Natural killer cell (primary cell): ENCODE data around the gene MPND. TPM values are rescaled to one million over a fixed set of nuclear protein-coding genes. Genes with fewer than 3 reads are reported as not detected.

Experiments used
- ATAC-seq, 3 donors: fragments of 150-1000 bp in 2 of 3; fragments of 200-7000 bp in 1 of 3; cut with Tn5 transposase; 1 replicate in 1 of 3; 2 replicates in 2 of 3; pipeline ENCODE4 v1.10.0; 2021; ENCODE audit warnings: mild to moderate bottlenecking in 2 of 3, moderate library complexity in 2 of 3
- DNase-seq, 2 donors: peaks; one replicate each; pipeline versions ENCODE4 v3.0.0 to v3.0.0-alpha.2; 2013 to 2021; ENCODE audit warnings: mixed read lengths in 1 of 2
- H3K27ac ChIP-seq: one replicate; pipeline ENCODE4 v1.5.1; 2013; ENCODE audit warnings: mild to moderate bottlenecking, low read length
- H3K27me3 ChIP-seq: one replicate; pipeline ENCODE4 v1.6.1; 2013; ENCODE audit warnings: low read length; ENCODE audit not compliant: control insufficient read depth, insufficient read depth
- H3K36me3 ChIP-seq: one replicate; pipeline ENCODE4 v1.6.1; 2013; ENCODE audit warnings: low read length; ENCODE audit not compliant: control insufficient read depth, insufficient read depth
- H3K4me1 ChIP-seq: one replicate; pipeline ENCODE4 v1.6.1; 2013; ENCODE audit warnings: low read length; ENCODE audit not compliant: control insufficient read depth, insufficient read depth
- H3K4me3 ChIP-seq: one replicate; pipeline ENCODE4 v1.5.1; 2013; ENCODE audit warnings: low read length
- H3K9me3 ChIP-seq: one replicate; pipeline ENCODE4 v1.6.1; 2013; ENCODE audit warnings: low read length; ENCODE audit not compliant: control insufficient read depth, insufficient read depth
- H3K27ac Mint-ChIP-seq, 2 donors: one replicate each; pipeline ENCODE4 v1.8.0; 2022; ENCODE audit warnings: mild to moderate bottlenecking in 2 of 2, mixed read lengths in 2 of 2, moderate library complexity in 1 of 2
- H3K27me3 Mint-ChIP-seq, 2 donors: one replicate each; pipeline ENCODE4 v1.8.0; 2022; ENCODE audit warnings: low read depth in 2 of 2, mixed read lengths in 2 of 2
- H3K36me3 Mint-ChIP-seq: one replicate; pipeline ENCODE4 v1.8.0; 2022; ENCODE audit warnings: mixed read lengths
- H3K4me1 Mint-ChIP-seq, 2 donors: one replicate each; pipeline ENCODE4 v1.8.0; 2022; ENCODE audit warnings: mixed read lengths in 2 of 2
- H3K4me3 Mint-ChIP-seq: one replicate; pipeline ENCODE4 v1.8.0; 2022; ENCODE audit warnings: mild to moderate bottlenecking, moderate library complexity, mixed read lengths
- H3K9me3 Mint-ChIP-seq, 2 donors: one replicate each; pipeline ENCODE4 v1.8.0; 2022; ENCODE audit warnings: mixed read lengths in 2 of 2
- WGBS: methylation state at CpG from one replicate; pipeline ENCODE4 v1.1.7; 2013; ENCODE audit warnings: missing lambda C conversion rate; ENCODE audit not compliant: insufficient coverage; 5-methylcytosine and 5-hydroxymethylcytosine counted together
- intact Hi-C: fragments of 100-400 bp; cut with micrococcal nuclease; formaldehyde crosslinking; loops from one replicate; pipeline ENCODE4 v1.14.2; 2022
- total RNA-seq, 4 donors: library from RNA; stranded (reverse); fragments of 120-200 nt in 1 of 4; gene quantifications; one replicate each; pipeline versions ENCODE4 v1.2.3 to v1.2.4, GENCODE V29; 2013 to 2022
- TF ChIP-seq, protein P1 (sequence below): fragments of 200-600 bp; IDR thresholded peaks from one replicate; pipeline ENCODE4 v1.8.0; 2022; ENCODE audit warnings: antibody characterized with exemption

The MPND gene, protein sequence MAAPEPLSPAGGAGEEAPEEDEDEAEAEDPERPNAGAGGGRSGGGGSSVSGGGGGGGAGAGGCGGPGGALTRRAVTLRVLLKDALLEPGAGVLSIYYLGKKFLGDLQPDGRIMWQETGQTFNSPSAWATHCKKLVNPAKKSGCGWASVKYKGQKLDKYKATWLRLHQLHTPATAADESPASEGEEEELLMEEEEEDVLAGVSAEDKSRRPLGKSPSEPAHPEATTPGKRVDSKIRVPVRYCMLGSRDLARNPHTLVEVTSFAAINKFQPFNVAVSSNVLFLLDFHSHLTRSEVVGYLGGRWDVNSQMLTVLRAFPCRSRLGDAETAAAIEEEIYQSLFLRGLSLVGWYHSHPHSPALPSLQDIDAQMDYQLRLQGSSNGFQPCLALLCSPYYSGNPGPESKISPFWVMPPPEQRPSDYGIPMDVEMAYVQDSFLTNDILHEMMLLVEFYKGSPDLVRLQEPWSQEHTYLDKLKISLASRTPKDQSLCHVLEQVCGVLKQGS
- total RNA-seq, result 10 to 100 TPM; 30.4 to 38.4 (median 31.1) TPM
- total RNA-seq (2013), result 14.9 TPM

GRCh38 chr19:4343370-4344307 lies at the start of gene MPND:
Gene MPND (plus strand): TSS chr19:4343562. CDS start chr19:4343594, 32 bp downstream.
- peak within 1 kb of the TSS; percentile 89 for H3K27ac ChIP-seq
- no peaks in the 10 kb centered on the region for H3K27me3 ChIP-seq
- peaks cover 17 to 56% of the 10 kb centered on the region in 2 donors for H3K4me1 Mint-ChIP-seq
- H3K9me3 ChIP-seq, result no peaks in the 10 kb centered on the region
- no peaks in the 10 kb centered on the region for H3K36me3 ChIP-seq
- peaks cover 50% of the 10 kb centered on the region for H3K4me1 ChIP-seq
- H3K4me3 ChIP-seq, result peak within 1 kb of the TSS; percentile 90
- H3K27ac Mint-ChIP-seq, result peak within 1 kb of the TSS; percentile 79 to 92
- H3K27me3 Mint-ChIP-seq, result no peaks in the 10 kb centered on the region
- peak; percentile 69 to 85 (median 71) for ATAC-seq
- peak; percentile 94 for DNase-seq
- TF ChIP-seq, protein P1, sequence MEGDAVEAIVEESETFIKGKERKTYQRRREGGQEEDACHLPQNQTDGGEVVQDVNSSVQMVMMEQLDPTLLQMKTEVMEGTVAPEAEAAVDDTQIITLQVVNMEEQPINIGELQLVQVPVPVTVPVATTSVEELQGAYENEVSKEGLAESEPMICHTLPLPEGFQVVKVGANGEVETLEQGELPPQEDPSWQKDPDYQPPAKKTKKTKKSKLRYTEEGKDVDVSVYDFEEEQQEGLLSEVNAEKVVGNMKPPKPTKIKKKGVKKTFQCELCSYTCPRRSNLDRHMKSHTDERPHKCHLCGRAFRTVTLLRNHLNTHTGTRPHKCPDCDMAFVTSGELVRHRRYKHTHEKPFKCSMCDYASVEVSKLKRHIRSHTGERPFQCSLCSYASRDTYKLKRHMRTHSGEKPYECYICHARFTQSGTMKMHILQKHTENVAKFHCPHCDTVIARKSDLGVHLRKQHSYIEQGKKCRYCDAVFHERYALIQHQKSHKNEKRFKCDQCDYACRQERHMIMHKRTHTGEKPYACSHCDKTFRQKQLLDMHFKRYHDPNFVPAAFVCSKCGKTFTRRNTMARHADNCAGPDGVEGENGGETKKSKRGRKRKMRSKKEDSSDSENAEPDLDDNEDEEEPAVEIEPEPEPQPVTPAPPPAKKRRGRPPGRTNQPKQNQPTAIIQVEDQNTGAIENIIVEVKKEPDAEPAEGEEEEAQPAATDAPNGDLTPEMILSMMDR, result no peak
- 6% methylated on average over 101 of the region's 101 CpGs for WGBS
- intact Hi-C loops, result loop anchor here (2.0 to 5.0 kb wide), 3 partner anchors 57 to 96 kb away; partner anchors contain the start of genes SH3GL1 and YJU2
- H3K9me3 Mint-ChIP-seq, result no peaks in the 10 kb centered on the region
- H3K36me3 Mint-ChIP-seq, result no peaks in the 10 kb centered on the region
- peak within 1 kb of the TSS; percentile 93 for H3K4me3 Mint-ChIP-seq

GRCh38 chr19:4294389-4294788 lies 49.0 kb upstream of the MPND start:
- H3K4me1 ChIP-seq, result peaks cover 6% of the 10 kb centered on the region
- no peaks in the 10 kb centered on the region for H3K27me3 ChIP-seq
- no peak for ATAC-seq
- peaks cover 5 to 9% of the 10 kb centered on the region in 2 donors for H3K4me1 Mint-ChIP-seq
- H3K4me3 Mint-ChIP-seq, result no peak overlapping the region
- H3K4me3 ChIP-seq, result no peak overlapping the region
- no peaks in the 10 kb centered on the region for H3K9me3 ChIP-seq
- intact Hi-C loops, result no loop called here
- no peaks in the 10 kb centered on the region for H3K27me3 Mint-ChIP-seq
- no peaks in the 10 kb centered on the region for H3K9me3 Mint-ChIP-seq
- H3K36me3 Mint-ChIP-seq, result no peaks in the 10 kb centered on the region
- DNase-seq, result no peak
- H3K27ac ChIP-seq, result no peak overlapping the region
- TF ChIP-seq, protein P1, result no peak
- WGBS, result 96% methylated on average over 5 of the region's 10 CpGs
- H3K36me3 ChIP-seq, result no peaks in the 10 kb centered on the region
- no peak overlapping the region for H3K27ac Mint-ChIP-seq

- Histone ChIP-seq H3K4me3 (no peak overlapping the region), H3K36me3 (no peaks in the 10 kb centered on the region), H3K4me1 (peaks cover 14% of the 10 kb centered on the region), H3K27me3 (no peaks in the 10 kb centered on the region), H3K9me3 (no peaks in the 10 kb centered on the region), H3K27ac (no peak overlapping the region)
- Mint-ChIP-seq H3K36me3 (no peaks in the 10 kb centered on the region), H3K9me3 (no peaks in the 10 kb centered on the region), H3K4me3 (no peak overlapping the region), H3K27ac (no peak overlapping the region), H3K4me1 (peaks cover 5 to 18% of the 10 kb centered on the region in 2 donors), H3K27me3 (no peaks in the 10 kb centered on the region)
- intact Hi-C loops, result no loop called here
- TF ChIP-seq, protein P1, result no peak
- ATAC-seq (no peak), DNase-seq (no peak)
- 74% methylated on average over 14 of the region's 14 CpGs for WGBS
Measured at GRCh38 chr19:4295972-4296771, 47.2 kb upstream of the MPND start.
